Mononuclear cell (primary cell): ENCODE results near the gene SEMA5A. TPM values are rescaled to one million over a fixed set of nuclear protein-coding genes. Genes with fewer than 3 reads are reported as not detected.

ENCODE experiments used
- total RNA-seq: library from RNA; depleted of rRNA; stranded (reverse); fragments of >200 nt; gene quantifications from one replicate; pipeline ENCODE4 v1.2.3, GENCODE V29; 2012

Gene SEMA5A
- total RNA-seq, 1 donor: 0.84 TPM

Other genes with a start within 250 kb of the SEMA5A start
- gene TAS2R1, start 84.3 kb upstream of the SEMA5A start, total RNA-seq: not detected